ENCODE measurements around the gene RBP5.

RBP5 gene

DNA sequence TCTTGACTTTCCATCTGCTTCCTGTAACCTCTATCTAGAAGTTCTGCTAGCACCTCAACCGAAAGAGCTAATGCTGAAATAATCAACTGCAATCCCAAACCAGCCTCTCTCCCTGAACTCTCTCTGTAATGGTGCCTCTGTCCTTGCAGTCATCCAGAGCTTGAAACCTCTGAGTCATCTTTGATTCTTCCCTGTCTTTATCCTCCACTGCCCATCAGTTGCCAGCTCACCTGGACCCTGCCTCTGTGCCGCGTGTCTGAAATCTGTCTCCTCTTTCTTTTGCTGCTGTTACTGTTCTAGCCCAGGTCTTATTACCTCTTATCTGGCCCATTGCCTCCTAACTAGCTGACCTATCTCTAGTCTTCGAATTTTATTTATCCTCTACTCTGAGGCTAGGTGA lies 17.0 kb upstream of the RBP5 start:
- no peak for DNase-seq (ENCODE audit: low spot score)

DNA sequence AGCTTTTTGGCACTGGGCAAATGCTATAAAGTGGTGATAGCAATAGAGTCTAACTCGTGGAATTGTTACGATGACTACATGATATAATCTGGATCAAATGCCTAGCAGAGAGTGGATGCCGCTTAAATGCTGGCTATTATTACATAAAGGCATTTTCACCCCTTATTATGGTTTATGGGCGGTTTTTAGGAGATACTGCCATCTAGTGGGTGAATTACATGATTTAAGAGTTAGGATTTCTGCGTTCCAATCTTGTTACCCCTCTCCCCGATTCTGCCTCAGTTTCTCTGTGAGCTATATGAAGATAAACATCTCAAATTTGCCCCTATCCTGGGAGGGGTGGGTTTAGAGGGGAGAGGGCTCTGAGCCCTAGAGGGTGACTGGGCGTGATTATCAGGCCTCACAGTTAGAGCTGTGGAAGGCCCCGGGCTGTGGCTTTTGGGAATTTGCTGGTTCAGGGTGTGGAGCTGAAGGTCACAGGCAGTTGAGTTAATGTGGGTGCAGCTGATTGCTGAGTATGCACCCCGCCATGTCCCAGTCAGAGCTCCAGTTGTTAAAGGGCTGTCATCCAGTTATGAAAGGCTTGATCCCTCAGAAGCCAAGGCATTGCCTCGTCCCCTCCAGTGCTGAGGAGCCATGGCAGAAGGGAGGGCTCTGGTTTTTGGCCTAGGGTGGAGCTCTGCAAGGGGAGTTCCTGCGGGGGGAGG lies 15.9 kb upstream of the RBP5 start:
- DNase-seq (ENCODE audit: low spot score) = peak; percentile 77

DNA sequence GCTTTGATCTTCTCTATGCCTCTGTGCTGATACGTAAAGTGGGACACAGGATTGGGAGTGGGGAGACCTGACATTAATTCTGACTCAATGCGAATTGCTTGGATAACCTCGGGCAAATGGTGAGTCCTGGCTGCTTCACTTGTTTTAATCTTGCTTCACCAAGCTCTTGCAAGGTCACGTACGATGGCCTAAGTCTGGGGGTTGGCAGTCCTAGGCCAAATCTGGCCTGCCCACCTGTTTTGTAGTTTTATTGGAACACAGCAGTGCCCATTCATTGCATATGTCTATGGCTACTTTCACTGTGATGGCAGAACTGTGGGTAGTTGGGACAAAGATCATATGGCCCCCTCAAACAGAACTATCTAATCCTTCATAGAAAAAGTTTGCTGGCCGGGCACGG lies 14.9 kb upstream of the RBP5 start:
- no peak for DNase-seq (ENCODE audit: low spot score)

DNA sequence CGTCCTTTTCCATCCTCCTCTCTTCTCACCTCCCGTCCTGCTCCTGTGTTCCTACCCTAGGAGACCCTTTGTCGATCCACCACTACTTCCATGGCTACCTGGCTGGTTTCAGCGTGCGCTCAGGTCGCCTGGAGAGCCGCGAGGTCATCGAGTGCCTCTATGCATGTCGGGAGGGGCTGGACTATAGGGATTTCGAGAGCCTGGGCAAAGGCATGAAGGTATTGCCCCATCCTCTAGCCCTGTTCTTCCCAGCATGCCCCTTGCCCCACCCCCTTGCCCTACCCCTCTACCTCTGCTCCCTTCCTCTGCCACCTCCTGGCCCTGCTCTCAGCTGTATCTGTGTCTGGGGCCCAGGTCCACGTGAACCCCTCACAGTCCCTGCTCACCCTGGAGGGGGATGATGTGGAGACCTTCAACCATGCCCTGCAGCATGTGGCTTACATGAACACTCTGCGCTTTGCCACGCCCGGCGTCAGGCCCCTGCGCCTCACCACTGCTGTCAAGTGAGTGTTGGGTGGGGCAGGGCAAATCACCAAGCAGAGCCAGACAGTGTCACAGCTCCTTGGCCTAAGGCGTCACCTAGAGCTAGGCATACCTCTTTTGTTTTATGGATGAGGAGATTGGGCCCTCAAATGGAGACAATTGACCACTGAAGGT lies 14.2 kb upstream of the RBP5 start:
- no peak for DNase-seq (ENCODE audit: low spot score)

DNA sequence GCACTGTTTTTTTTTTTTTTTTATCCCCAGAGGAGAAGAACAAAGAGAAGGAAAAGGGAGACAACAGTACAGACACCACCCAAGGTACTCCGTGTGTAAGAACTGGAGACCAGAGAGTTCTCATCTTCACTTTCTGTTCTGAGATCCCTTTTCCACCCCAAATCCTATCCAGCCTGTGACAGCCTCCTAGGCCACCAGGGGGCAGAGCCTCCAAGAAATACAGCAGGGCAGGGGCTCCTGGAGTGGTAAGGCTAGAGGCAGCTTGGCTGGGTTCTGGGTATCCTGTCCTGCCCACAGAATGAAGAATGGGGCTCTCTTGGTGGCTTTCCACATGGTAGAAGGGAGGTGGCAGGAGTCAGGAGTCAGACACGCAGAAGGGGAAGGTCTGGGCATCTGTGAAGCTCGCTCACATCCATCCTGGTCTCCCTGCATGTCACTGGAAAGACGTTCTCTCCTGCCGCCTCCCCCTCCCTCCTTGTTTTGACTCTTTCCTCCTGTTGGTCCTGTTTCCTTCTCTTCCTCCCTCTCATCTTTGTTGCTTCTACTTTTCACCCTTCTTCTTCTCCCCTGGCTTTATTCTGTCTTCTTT lies 13.5 kb upstream of the RBP5 start:
- peak; percentile 57 for DNase-seq (ENCODE audit: low spot score)

DNA sequence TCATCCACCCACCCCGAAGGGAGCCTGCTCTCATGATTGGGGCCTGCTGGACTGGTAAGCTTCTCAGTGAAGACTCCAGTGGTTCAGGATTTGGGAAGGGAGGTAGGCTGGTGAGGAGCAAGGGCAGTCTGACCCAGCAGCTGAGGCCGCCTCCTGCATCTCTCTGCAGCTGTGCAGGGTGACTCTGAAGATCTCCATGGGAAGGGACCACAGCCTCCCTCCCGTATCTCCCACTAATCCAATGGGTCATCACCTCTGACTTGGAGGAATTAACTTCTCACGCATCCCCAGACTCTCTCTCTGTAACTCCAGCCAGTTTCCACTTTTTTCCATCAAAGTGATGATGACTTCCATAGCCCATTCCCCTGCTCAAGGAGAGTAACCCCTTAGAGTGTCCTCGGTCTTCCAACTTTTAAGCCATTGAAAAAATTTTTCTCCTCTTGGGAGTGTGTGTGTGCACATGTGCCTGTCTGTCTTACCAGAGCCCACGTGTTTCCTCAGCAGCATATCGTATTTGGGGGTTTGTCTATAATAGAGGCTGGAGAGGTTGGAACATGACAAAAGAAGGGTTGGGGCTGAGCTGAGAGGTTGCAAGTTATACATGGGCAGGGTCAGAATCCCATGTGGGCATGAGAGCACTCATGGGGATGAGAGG lies 12.8 kb upstream of the RBP5 start:
- no peak for DNase-seq (ENCODE audit: low spot score)

DNA sequence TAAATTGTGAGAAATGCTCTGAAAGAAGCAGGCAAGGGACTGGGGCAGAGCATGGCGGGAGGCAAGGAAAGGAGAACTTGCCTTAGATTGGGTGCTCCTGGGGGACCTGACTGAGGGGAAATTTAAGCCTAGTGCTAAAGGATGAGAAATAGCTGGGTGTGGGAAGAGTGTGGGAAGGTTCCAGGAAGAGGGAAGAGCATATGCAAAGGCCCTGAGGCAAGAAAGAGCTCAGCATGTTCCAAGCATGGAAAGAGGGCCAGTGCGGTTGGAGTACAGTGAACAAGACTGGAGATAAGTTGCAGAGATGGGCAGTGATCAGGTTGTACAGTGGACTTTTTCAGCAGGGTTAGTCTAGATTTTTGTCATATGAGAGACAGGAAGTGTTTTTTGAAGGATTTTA lies 10.5 kb upstream of the RBP5 start:
- no peak for DNase-seq (ENCODE audit: low spot score)

DNA sequence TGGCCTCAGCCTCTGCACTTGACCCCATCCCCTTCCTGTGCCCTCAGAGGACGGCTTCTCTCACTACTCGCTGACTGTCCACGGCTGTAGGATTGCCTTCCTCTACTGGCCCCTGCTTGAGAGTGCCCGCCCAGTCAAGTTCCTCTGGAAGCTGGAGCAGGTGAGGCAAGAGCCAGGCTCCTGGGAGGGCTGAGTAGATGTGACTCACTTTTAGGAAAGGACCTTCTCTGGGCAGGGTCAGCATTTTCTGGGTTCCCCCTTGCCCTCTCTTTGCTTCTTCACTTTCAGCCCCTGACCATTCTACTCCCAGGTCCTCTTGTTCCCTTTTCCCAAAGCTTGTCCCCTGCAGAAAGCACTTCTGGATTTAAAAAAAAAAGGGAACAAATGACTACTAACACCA lies 9.2 kb upstream of the RBP5 start:
- no peak for DNase-seq (ENCODE audit: low spot score)

DNA sequence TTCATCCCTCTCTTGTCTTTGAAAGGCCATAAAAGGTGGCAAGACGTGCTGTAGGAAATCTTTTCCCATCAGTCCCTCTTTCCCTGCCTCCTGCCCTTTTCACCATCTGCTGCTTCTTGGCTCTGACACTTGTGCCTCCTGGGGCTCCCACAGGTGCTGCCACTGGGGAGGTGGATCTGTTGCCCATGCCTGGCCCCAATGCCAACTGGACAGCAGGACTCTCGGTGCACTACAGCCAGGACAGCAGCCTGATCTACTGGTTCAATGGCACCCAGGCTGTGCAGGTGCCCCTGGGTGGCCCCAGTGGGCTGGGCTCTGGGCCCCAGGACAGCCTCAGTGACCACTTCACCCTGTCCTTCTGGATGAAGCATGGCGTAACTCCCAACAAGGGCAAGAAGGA lies 8.0 kb upstream of the RBP5 start:
- DNase-seq (ENCODE audit: low spot score) = peak; percentile 88

DNA sequence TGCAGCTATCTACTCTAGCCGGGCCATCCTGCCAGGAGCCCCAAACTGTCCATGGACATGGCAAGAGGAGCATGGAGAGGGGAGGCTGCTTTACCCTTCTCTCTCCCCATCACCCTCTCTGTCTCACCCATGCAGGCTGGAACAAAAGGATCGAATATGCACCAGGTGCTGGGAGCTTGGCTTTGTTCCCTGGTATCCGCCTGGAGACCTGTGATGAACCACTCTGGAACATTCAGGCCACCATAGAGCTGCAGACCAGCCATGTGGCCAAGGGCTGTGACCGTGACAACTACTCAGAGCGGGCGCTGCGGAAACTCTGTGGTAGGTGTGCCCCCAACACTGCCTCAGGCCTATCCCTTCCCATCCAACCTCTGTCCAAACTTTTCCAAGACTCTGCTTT lies 7.4 kb upstream of the RBP5 start:
- DNase-seq (ENCODE audit: low spot score) = peak; percentile 64

DNA sequence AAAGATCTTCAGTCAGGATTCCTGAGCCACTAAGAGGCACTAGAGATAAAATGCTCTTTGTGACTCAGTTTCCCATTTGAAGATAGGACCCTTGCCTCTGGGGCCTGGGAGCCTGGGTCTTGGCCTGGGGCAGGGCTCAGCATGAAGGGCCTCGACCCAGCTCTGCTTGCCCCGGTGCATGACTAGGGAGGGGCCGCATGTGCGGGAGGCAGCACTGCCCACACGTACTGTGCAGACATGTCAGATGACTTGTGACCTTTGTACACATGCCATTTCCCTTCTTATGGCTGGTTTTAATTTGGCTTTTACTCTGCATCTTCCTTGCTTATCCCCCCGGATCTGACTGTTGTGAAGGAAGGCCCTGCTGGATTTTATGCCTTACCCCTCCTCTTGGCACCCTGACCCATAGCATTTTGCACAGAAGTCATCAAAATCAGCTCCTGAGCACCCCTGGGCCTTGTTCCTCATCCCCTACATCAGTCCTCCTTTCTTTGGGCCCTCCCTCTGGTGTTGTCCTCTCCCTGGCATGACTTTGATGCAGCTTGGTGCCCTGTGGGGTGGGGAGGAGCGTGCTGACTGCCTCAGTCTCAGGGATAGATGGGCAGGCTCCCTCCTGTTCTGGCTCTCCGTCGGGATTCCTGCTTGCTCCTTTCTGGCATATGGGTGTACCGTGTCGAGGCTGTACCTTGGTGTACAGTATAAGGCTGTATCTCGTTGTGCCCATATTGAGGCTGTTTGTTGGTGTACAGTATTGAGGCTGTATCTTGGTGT lies 5.9 kb upstream of the RBP5 start:
- DNase-seq (ENCODE audit: low spot score) = peak; percentile 52

DNA sequence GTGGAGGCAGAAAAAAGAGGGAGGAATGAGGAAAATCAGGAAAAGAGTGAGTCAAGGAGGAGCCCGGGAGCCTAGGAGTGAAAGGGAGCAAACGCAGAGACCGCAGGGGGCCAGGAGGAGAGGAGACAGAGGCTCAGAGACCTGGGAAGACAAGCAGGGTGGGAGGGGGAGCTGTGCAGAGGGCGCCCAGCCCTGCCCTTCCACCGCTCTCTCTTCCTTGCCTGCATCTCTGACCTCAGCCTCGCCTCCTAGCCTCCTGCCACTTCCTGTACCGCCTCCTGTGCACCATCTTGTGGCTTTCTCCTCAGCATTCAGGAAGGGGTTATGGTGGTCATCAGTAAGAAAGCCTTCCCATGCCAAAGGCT lies 2.8 kb upstream of the RBP5 start:
- no peak for DNase-seq (ENCODE audit: low spot score)

DNA sequence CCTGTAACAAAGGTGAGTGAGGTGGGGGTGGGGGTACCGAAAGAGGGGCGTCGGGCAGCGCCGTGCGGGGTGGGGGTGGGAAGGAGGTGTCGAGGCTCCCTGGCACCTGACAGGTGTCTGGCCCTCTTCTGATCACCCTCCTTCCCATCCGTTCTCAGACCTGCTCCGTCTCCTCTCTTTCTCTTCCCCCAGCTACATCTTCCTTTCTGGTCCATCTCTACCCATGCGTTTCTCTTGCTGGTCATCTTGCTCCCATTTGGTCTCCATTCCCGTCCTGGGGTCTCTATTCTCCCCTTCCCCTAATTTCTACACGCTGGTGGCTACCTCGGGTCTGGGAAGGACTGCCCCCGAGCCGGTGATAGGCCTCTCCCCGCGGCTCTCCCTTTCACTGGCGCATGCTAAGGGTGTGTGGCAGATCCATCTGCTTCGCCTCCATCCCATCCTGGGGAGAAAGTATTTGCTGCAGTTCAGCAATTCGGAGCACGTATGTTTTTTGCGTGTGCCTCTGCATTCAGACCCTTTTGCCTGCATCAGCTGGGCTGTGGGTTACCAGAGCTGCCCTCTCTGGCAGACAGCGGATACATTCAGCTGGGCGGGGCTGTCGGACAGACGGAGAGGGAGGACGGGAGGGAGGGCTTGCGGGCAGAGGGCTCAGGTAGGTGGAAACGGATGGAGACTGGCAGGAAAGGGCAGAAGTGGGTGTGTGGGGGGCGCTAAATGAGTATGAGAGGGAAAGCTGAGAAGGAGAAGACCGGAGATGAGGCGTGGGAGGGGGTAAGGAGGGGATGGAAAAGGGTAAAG lies 2.2 kb upstream of the RBP5 start:
- peak; percentile 85 for DNase-seq (ENCODE audit: low spot score)

DNA sequence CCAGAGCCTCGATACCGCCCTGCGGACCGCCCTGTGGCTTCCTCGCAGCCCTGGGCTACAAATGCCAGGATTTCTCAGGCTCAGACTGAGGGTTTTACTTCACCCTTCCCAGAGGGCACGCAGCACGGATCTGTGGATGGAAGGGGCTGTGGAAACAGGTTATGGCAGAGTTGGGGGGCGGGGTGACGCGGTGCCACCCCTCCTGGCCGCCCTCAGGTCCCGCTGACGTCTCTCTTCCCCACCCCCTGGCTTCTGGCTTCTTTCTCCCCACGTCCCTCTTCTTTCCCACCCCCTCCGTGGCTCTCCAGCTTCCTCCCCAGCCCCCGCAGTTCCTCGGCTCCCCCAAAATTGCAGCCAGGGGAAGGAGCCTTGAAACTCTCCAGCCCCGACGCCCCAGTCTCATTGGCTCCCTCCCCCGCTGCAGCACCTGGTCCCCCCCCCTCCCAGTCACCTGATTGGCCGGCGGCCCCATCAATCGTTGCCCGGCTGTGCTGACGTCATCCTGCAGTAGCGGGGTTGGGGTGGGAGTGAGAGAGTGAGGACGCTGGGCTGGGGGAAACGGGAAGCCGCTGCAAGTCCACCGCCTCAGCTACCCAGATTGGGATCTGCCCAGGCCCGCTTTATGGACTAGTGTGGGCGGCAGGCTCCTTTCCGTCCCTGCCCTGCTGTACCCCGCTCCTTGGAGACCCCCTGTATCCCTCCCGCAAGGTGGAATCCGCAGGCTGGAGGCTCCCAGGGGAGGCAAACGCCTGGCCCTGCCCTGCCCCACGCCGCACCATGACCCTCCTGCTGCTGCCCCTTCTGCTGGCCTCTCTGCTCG lies 1.4 kb upstream of the RBP5 start, which contains the start of gene CLSTN3:
Gene CLSTN3 (plus strand): TSS at position 500 of the 820 bp plus-strand sequence. CDS start 278 bp downstream, at position 778.
- peak; percentile 86 for DNase-seq (ENCODE audit: low spot score)

DNA sequence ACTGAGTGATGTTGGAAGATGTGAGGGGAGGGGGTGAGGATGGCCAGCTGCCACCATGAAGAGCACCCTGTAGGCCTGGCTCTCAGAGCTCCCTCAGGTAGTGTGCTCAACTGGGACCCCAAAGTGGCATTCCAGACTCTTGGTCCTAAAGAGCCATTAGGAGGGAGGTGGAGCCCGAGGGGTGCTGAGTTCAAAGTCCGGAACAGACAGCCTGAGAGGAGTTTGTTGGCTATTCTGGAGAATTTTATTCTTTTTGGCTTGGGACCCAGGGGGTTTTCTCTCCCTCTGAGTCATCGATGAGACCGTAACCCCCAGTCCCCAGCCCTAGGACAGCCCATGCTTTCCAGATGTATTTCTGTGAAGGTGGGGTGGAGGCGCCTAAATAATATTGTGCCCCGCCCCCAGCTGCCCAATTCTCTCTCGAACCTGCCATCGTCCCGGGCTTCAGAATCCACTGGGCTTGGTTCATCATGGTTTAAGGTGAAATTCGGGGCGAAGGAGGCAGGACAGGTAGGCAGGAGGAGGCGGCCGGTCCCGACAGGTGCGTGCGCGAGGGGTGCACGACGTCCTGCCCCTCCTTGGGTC lies 690 bp upstream of the RBP5 start:
- DNase-seq (ENCODE audit: low spot score) = no peak

DNA sequence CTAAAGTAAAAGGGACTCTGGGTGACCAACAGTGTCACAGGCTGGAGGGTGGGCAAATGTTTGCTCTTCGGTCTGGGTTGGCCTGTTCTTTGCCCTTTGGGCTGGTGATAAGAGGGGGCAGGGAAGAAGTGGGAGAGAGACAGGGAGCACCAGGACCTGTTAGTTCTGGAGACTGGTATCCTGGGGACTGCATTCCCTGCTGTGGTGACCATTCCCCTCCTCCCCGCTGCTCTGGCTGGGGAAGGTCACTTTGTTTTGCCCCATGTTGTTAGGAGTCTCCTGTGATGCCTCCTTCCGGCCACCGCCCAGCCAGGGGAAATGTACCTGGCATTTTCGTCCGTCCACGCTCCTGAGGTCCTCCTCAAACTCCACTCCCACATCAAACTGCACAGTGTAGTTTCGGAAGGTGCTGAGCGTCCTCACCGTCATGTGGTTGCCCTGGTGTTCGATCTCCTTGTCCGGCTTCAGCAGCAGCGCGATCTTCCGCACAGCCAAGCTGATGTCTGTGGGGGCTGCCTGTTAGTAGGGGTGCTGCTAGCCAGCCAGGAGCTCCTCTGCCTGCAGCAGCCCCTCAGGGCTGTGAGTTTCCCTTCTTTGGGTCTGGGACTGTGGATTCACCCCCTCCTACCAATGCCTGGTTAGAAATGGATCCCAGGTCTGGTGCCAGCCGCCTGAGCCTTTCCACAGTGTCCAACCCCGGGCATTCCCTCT lies 618 bp downstream of the RBP5 start:
- no peak for DNase-seq (ENCODE audit: low spot score)

DNA sequence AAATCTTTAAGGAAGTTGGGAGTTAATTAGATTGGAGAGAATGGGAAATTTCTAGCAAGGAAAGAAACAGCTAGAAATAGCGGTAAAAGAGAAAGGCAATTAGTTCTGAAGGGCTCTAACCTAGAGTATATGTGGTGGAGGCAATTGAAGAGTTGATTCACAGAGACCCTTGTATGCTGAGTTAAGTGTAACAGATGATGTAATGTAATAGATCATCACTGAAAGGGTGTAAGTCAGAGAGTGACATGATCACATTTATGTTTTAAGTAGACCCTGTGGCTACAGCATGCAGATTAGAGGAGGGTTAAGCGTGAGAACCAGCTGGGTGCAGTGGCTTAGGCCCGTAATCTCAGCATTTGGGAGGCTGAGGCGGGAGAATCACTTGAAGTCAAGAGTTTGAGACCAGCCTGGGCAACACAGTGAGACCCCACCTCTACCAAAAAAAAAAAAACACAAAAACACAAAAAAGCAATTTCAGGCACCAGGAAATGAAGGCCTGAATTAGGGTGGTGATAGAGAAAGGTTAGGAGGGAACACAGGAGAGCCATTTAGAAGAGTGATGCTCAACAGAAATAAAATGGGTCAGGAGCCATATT lies 3.0 kb downstream of the RBP5 start:
- no peak for DNase-seq (ENCODE audit: low spot score)

DNA sequence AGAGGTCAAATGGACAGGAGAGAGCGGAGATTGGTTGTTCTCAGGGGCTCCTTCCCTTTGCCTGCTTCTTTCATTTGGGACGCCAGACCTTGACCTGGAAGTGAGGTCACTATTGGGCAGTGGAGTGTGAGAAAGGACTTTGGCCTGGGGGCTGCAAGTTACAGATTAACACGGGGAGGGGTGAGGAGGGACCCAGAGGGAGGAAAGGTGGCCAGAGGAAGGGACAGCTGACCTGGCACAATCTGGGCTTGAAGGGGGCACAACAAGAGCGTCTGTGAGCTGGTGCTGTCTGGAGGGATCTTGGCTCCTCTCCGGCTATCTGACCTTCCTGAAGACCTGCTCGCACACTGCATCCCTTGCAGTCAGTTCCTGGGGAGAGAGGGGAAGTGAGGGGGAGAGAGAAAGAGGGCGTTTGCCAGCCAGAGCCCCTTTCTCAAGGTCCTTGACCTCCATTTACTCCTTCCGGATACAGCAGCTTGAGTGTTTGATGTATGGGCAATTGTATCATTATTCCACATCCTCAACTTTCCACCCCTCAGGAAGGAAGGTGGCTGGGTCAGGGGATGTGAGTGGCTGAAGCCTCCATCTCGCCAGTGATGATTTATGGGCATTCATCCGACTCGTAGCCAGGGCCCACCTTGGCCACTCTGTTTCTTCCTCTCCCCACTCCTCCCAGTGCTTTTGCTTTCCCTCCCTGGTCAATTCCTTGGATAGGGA lies 4.7 kb downstream of the RBP5 start:
- DNase-seq (ENCODE audit: low spot score) = no peak

All from cerebellar cortex (tissue), 1 donor.